ENCODE data around the gene BMAL2. TPM values are rescaled to one million over a fixed set of nuclear protein-coding genes. Genes with fewer than 3 reads are reported as not detected.

The BMAL2 gene
- total RNA-seq, 6 experiments from 2014 or later: 23.1 to 47.1 (median 39.9) TPM

GRCh38 chr12:27290501-27291168 is 42.0 kb upstream of the BMAL2 start:
- DNase-seq: no peak
- Mint-ChIP-seq H3K27me3 (ENCODE audit: insufficient read depth) (no peaks in the 10 kb centered on the region; the same call in 1 of the 2 replicates), H3K4me1 (ENCODE audit: low read depth) (peaks cover 26% of the 10 kb centered on the region), H3K27ac (no peak overlapping the region), H3K9me3 (no peaks in the 10 kb centered on the region), H3K4me3 (no peak overlapping the region), H3K36me3 (ENCODE audit: low read depth) (no peaks in the 10 kb centered on the region)
- TF ChIP-seq CTCF (IDR thresholded peaks at IDR 0.05): no peak

GRCh38 chr12:27291862-27292261 is 40.8 kb upstream of the BMAL2 start:
- no peak for TF ChIP-seq CTCF (IDR thresholded peaks at IDR 0.05)
- Mint-ChIP-seq H3K27ac (no peak overlapping the region), H3K4me1 (ENCODE audit: low read depth) (peaks cover 19% of the 10 kb centered on the region), H3K9me3 (no peaks in the 10 kb centered on the region), H3K27me3 (ENCODE audit: insufficient read depth) (no peaks in the 10 kb centered on the region; the same call in 1 of the 2 replicates), H3K36me3 (ENCODE audit: low read depth) (no peaks in the 10 kb centered on the region), H3K4me3 (no peak overlapping the region)
- DNase-seq: no peak

- Mint-ChIP-seq H3K27ac (no peak overlapping the region), H3K27me3 (ENCODE audit: insufficient read depth) (no peaks in the 10 kb centered on the region; the same call in 1 of the 2 replicates), H3K4me1 (ENCODE audit: low read depth) (peaks cover 19% of the 10 kb centered on the region), H3K9me3 (no peaks in the 10 kb centered on the region), H3K36me3 (ENCODE audit: low read depth) (no peaks in the 10 kb centered on the region), H3K4me3 (no peak overlapping the region)
- no peak for TF ChIP-seq CTCF (IDR thresholded peaks at IDR 0.05)
- DNase-seq: no peak
These were observed 39.9 kb upstream of the BMAL2 start for GRCh38 chr12:27292718-27293117.

- TF ChIP-seq CTCF (IDR thresholded peaks at IDR 0.05): no peak
- no peak overlapping the region for H3K4me3 Mint-ChIP-seq
- peaks cover 19% of the 10 kb centered on the region for H3K4me1 Mint-ChIP-seq (ENCODE audit: low read depth)
- no peak overlapping the region for H3K27ac Mint-ChIP-seq
- H3K9me3 Mint-ChIP-seq: no peaks in the 10 kb centered on the region
- no peaks in the 10 kb centered on the region for H3K27me3 Mint-ChIP-seq (ENCODE audit: insufficient read depth)
- H3K36me3 Mint-ChIP-seq (ENCODE audit: low read depth): no peaks in the 10 kb centered on the region
- DNase-seq: no peak
These were observed 39.2 kb upstream of the BMAL2 start for GRCh38 chr12:27293463-27293862.

- peaks cover 11% of the 10 kb centered on the region for H3K4me1 Mint-ChIP-seq (ENCODE audit: low read depth)
These were observed 36.0 kb upstream of the BMAL2 start for GRCh38 chr12:27296674-27297073.

More at GRCh38 chr12:27296674-27297073, 36.0 kb upstream of the BMAL2 start:
- no peak overlapping the region for H3K27ac Mint-ChIP-seq
- H3K36me3 Mint-ChIP-seq (ENCODE audit: low read depth): no peaks in the 10 kb centered on the region
- no peak for DNase-seq
- H3K27me3 Mint-ChIP-seq (ENCODE audit: insufficient read depth): no peaks in the 10 kb centered on the region
- no peak overlapping the region for H3K4me3 Mint-ChIP-seq
- H3K9me3 Mint-ChIP-seq: no peaks in the 10 kb centered on the region
- TF ChIP-seq CTCF (IDR thresholded peaks at IDR 0.05): no peak

Measured in HFFc6 (cell line).